ENCODE measurements around the gene EPC1.
"Not testable (repeated sequence)": the region's sequence is repeated elsewhere in the genome, so short reads cannot be mapped to it uniquely, and the experiment has no call there.

GRCh38 chr10:32219156-32219555 lies 127.8 kb downstream of the EPC1 start:
- not testable (repeated sequence) for TF ChIP-seq POLR2A (IDR thresholded peaks at IDR 0.05; ENCODE audit: low read length); GATA1 (IDR thresholded peaks at IDR 0.05; ENCODE audit: low read depth, low read length)
